ENCODE measurements around the gene ZC2HC1B. TPM values are rescaled to one million over a fixed set of nuclear protein-coding genes. Genes with fewer than 3 reads are reported as not detected.

The ZC2HC1B gene, protein sequence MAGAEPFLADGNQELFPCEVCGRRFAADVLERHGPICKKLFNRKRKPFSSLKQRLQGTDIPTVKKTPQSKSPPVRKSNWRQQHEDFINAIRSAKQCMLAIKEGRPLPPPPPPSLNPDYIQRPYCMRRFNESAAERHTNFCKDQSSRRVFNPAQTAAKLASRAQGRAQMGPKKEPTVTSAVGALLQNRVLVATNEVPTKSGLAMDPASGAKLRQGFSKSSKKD
- total RNA-seq (not detected), total RNA-seq (0 to 0.76 (median 0.16) reads per million in 29 experiments)
- total RNA-seq (2013), result 0.15 TPM

DNA sequence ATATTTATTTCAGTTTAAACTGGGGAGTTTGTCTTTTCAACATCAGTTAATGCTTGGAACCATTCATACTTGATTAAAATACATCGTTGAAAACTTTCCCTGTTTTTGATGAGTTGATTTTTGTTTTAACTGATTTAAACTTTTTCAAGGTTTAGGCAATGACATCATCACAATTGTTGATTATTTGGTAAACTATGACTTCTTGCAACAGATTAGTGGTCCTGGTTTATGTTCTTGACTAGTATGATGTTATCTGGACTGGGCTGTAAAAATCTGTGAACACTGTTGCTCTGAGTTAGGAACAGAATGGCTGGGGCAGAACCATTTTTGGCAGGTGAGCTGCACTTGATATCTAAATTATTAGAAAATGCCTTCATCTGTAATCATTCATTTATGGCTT, at the start of gene ZC2HC1B:
Gene ZC2HC1B (plus strand): TSS at position 241 of the 400 bp plus-strand sequence. CDS start 66 bp downstream, at position 307.
- no CpG with 5 or more reads among the region's 1 CpG for WGBS (ENCODE audit: insufficient coverage)
- Mint-ChIP-seq H3K36me3 (peaks cover 51% of the 10 kb centered on the region), H3K27ac (no peak within 1 kb of the TSS), H3K4me3 (no peak within 1 kb of the TSS), H3K4me1 (no peaks in the 10 kb centered on the region), H3K27me3 (no peaks in the 10 kb centered on the region), H3K9me3 (peaks cover 0 to 4% (median 3%) of the 10 kb centered on the region in 3 donors)
- Histone ChIP-seq H3K9me3 (no peaks in the 10 kb centered on the region), H3K4me1 (ENCODE audit: control insufficient read depth in 1 of 2, extremely low read depth in 1 of 2, insufficient read depth in 2 of 2, low read length in 2 of 2) (no peaks in the 10 kb centered on the region), H3K36me3 (ENCODE audit: control insufficient read depth in 2 of 2, extremely low read depth in 1 of 2, insufficient read depth in 1 of 2, low read length in 1 of 2) (peaks cover 3 to 51% of the 10 kb centered on the region in 2 donors), H3K27me3 (replicated peaks in 1 of 2; ENCODE audit: control insufficient read depth in 2 of 2, extremely low read depth in 1 of 2, insufficient read depth in 2 of 2, low read length in 1 of 2) (no peaks in the 10 kb centered on the region), H3K4me3 (ENCODE audit: control insufficient read depth in 1 of 2, extremely low read depth in 1 of 2, low read length in 1 of 2) (no peak within 1 kb of the TSS), H3K27ac (ENCODE audit: low read length) (no peak within 1 kb of the TSS)
- POLR2A ChIA-PET, result no interaction called here
- CTCF ChIA-PET, result no interaction called here
- no peak for ATAC-seq (replicated peaks in 1 of 4)
- no peak for DNase-seq

DNA sequence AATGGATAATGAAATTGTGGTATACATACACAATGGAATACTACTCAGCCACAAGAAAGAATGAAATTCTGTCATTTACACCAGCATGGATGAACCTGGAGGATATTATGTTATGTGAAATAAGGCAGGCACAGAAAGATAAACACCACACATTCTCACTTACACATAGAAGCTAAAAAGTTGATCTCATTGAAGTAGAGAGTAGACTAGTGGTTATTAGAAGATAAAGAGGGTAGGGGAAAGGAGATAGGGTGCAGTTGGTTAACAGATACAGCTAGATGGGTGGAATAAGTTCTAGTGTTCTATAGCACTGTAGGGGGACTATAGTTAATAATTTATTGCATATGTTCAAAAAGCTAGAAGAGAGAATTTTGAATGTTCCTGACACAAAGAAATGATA, 46.7 kb upstream of the ZC2HC1B start:
- no peak overlapping the region for H3K27ac ChIP-seq (ENCODE audit: low read length)
- Mint-ChIP-seq H3K4me3 (no peak overlapping the region), H3K4me1 (no peaks in the 10 kb centered on the region), H3K27me3 (no peaks in the 10 kb centered on the region), H3K27ac (no peak overlapping the region), H3K36me3 (peaks cover 6% of the 10 kb centered on the region), H3K9me3 (no peaks in the 10 kb centered on the region)
- no peaks in the 10 kb centered on the region for H3K27me3 ChIP-seq (replicated peaks in 1 of 2; ENCODE audit: control insufficient read depth in 2 of 2, extremely low read depth in 1 of 2, insufficient read depth in 2 of 2, low read length in 1 of 2)
- CTCF ChIA-PET, result no interaction called here
- ATAC-seq (replicated peaks in 1 of 4), result no peak
- H3K9me3 ChIP-seq, result no peaks in the 10 kb centered on the region
- H3K4me3 ChIP-seq (ENCODE audit: control insufficient read depth in 1 of 2, extremely low read depth in 1 of 2, low read length in 1 of 2), result no peak overlapping the region
- H3K4me1 ChIP-seq (ENCODE audit: control insufficient read depth in 1 of 2, extremely low read depth in 1 of 2, insufficient read depth in 2 of 2, low read length in 2 of 2), result no peaks in the 10 kb centered on the region
- H3K36me3 ChIP-seq (ENCODE audit: control insufficient read depth in 2 of 2, extremely low read depth in 1 of 2, insufficient read depth in 1 of 2, low read length in 1 of 2), result peaks cover 0 to 5% of the 10 kb centered on the region in 2 donors
- POLR2A ChIA-PET, result no interaction called here
- no peak for DNase-seq

DNA sequence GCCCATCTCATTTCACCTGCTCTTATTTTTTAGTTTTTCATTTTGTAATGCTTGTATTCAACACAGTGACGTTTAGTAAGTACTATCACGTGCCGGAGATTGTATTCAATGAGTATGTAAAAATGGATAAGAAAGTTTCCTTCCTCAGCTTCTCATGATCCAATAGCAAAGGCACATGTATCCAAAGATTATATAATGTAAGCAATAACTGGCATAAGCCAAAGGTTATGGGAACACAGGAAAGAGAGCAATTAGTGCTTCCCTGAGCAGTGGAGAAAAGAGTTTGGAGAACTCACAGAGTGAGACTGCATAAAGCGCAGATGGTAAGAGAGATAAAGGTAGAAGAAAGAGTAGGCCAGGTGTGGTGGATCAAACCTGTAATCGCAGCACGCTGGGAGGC, 42.9 kb upstream of the ZC2HC1B start:
- Mint-ChIP-seq H3K4me1 (no peaks in the 10 kb centered on the region), H3K27me3 (no peaks in the 10 kb centered on the region), H3K27ac (no peak overlapping the region), H3K4me3 (no peak overlapping the region), H3K36me3 (peaks cover 18% of the 10 kb centered on the region), H3K9me3 (no peaks in the 10 kb centered on the region)
- ChIA-PET CTCF (interaction anchor here in 1 of 2 donors (0.9 kb wide), 1 partner anchor 115 kb away, joined by 3 read pairs; no protein-coding TSS in a partner anchor), POLR2A (no interaction called here)
- no peak overlapping the region for H3K4me3 ChIP-seq (ENCODE audit: control insufficient read depth in 1 of 2, extremely low read depth in 1 of 2, low read length in 1 of 2)
- no peak for DNase-seq
- no peaks in the 10 kb centered on the region for H3K9me3 ChIP-seq
- no CpG with 5 or more reads among the region's 6 CpGs for WGBS (ENCODE audit: insufficient coverage)
- H3K4me1 ChIP-seq (ENCODE audit: control insufficient read depth in 1 of 2, extremely low read depth in 1 of 2, insufficient read depth in 2 of 2, low read length in 2 of 2), result no peaks in the 10 kb centered on the region
- no peaks in the 10 kb centered on the region for H3K27me3 ChIP-seq (replicated peaks in 1 of 2; ENCODE audit: control insufficient read depth in 2 of 2, extremely low read depth in 1 of 2, insufficient read depth in 2 of 2, low read length in 1 of 2)
- H3K27ac ChIP-seq (ENCODE audit: low read length), result no peak overlapping the region
- peaks cover 0 to 5% of the 10 kb centered on the region in 2 donors for H3K36me3 ChIP-seq (ENCODE audit: control insufficient read depth in 2 of 2, extremely low read depth in 1 of 2, insufficient read depth in 1 of 2, low read length in 1 of 2)
- no peak for ATAC-seq (replicated peaks in 1 of 4)

DNA sequence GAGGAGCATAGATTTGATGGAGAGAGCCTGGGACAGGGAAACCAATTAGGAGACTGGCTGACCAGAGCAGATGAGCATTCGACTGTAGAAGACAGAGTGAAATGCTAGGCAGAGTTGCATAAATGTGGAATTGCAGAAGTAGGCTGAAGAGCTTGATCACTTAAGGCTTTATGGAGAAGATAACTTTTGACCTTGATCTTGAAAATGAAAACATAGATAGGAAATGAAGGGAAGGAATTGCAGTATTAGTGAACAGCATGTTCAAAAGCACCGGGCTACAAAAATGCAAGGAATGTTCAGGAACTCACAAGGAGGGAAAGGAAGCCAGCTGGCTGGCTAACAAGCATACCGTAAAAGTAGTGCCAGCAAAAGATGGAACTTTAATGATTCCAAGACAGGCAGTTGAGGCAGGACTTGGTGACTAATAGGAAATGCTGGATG, 41.7 kb upstream of the ZC2HC1B start:
- DNase-seq (no peak), ATAC-seq (replicated peaks in 1 of 4) (no peak)
- H3K36me3 Mint-ChIP-seq, result peaks cover 17% of the 10 kb centered on the region
- H3K4me3 Mint-ChIP-seq, result no peak overlapping the region
- Histone ChIP-seq H3K4me3 (ENCODE audit: control insufficient read depth in 1 of 2, extremely low read depth in 1 of 2, low read length in 1 of 2) (no peak overlapping the region), H3K36me3 (ENCODE audit: control insufficient read depth in 2 of 2, extremely low read depth in 1 of 2, insufficient read depth in 1 of 2, low read length in 1 of 2) (peaks cover 0 to 5% of the 10 kb centered on the region in 2 donors), H3K4me1 (ENCODE audit: control insufficient read depth in 1 of 2, extremely low read depth in 1 of 2, insufficient read depth in 2 of 2, low read length in 2 of 2) (no peaks in the 10 kb centered on the region), H3K27me3 (replicated peaks in 1 of 2; ENCODE audit: control insufficient read depth in 2 of 2, extremely low read depth in 1 of 2, insufficient read depth in 2 of 2, low read length in 1 of 2) (no peaks in the 10 kb centered on the region), H3K9me3 (no peaks in the 10 kb centered on the region), H3K27ac (ENCODE audit: low read length) (no peak overlapping the region)
- H3K9me3 Mint-ChIP-seq, result no peaks in the 10 kb centered on the region
- H3K27me3 Mint-ChIP-seq, result no peaks in the 10 kb centered on the region
- ChIA-PET CTCF (interaction anchor here in 1 of 2 donors (0.5 kb wide), 1 partner anchor 411 kb away, joined by 4 read pairs; no protein-coding TSS in a partner anchor), POLR2A (interaction anchor here in 1 of 2 donors (0.6 kb wide), 1 partner anchor 816 kb away, joined by 7 read pairs; no protein-coding TSS in a partner anchor)
- H3K4me1 Mint-ChIP-seq, result no peaks in the 10 kb centered on the region
- H3K27ac Mint-ChIP-seq, result no peak overlapping the region
- WGBS (ENCODE audit: insufficient coverage), result 91% methylated on average over 3 of the region's 3 CpGs

DNA sequence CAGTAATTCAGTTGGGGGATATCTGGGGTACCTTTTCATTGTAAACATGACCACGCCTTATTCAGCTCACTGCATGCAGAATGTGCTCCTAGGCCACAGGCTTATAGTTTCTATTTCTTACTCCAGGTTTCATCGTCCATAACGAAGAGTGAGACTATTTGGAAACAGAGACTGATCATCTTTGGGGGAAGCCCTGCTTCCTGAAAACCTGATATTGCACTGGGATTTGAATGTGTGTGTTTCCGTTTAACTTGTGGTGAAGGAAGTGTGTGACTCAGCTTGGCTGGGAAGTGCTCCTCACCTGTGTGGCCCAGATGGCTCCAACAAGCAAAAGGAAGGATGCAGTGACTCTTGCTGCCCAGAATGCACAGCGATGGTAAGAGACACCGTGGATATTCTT, 40.7 kb upstream of the ZC2HC1B start:
- WGBS (ENCODE audit: insufficient coverage), result 73% methylated on average over 5 of the region's 6 CpGs
- Histone ChIP-seq H3K27ac (ENCODE audit: low read length) (no peak overlapping the region), H3K27me3 (replicated peaks in 1 of 2; ENCODE audit: control insufficient read depth in 2 of 2, extremely low read depth in 1 of 2, insufficient read depth in 2 of 2, low read length in 1 of 2) (no peaks in the 10 kb centered on the region), H3K9me3 (no peaks in the 10 kb centered on the region), H3K4me3 (ENCODE audit: control insufficient read depth in 1 of 2, extremely low read depth in 1 of 2, low read length in 1 of 2) (no peak overlapping the region), H3K36me3 (ENCODE audit: control insufficient read depth in 2 of 2, extremely low read depth in 1 of 2, insufficient read depth in 1 of 2, low read length in 1 of 2) (peaks cover 0 to 1% of the 10 kb centered on the region in 2 donors), H3K4me1 (ENCODE audit: control insufficient read depth in 1 of 2, extremely low read depth in 1 of 2, insufficient read depth in 2 of 2, low read length in 2 of 2) (no peaks in the 10 kb centered on the region)
- Mint-ChIP-seq H3K4me3 (no peak overlapping the region), H3K9me3 (no peaks in the 10 kb centered on the region), H3K27ac (no peak overlapping the region), H3K4me1 (no peaks in the 10 kb centered on the region), H3K36me3 (peaks cover 16% of the 10 kb centered on the region), H3K27me3 (no peaks in the 10 kb centered on the region)
- DNase-seq (no peak), ATAC-seq (replicated peaks in 1 of 4) (no peak)
- CTCF ChIA-PET, result no interaction called here
- POLR2A ChIA-PET, result no interaction called here

DNA sequence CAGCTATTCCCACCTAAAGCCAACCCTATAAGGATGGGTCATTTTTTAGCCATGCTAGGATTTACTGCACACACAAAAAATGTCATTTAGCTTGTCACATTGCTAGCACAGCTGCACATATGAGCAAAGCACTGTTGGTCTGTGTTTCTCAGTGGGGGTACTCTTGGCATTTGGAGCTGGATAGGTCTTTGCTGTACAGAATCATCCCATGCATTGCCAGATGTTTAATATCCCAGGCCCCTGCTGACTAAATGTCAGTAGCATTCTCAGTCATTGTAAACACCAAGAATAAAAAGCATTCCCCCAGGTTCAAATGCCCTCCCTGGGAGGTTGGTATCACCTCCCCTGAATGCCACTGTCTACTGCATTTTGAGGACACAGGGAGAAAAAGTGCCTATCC, 35.7 kb upstream of the ZC2HC1B start:
- Histone ChIP-seq H3K27me3 (replicated peaks in 1 of 2; ENCODE audit: control insufficient read depth in 2 of 2, extremely low read depth in 1 of 2, insufficient read depth in 2 of 2, low read length in 1 of 2) (no peaks in the 10 kb centered on the region), H3K9me3 (no peaks in the 10 kb centered on the region), H3K4me3 (ENCODE audit: control insufficient read depth in 1 of 2, extremely low read depth in 1 of 2, low read length in 1 of 2) (no peak overlapping the region), H3K4me1 (ENCODE audit: control insufficient read depth in 1 of 2, extremely low read depth in 1 of 2, insufficient read depth in 2 of 2, low read length in 2 of 2) (no peaks in the 10 kb centered on the region), H3K36me3 (ENCODE audit: control insufficient read depth in 2 of 2, extremely low read depth in 1 of 2, insufficient read depth in 1 of 2, low read length in 1 of 2) (peaks cover 0 to 4% of the 10 kb centered on the region in 2 donors), H3K27ac (ENCODE audit: low read length) (no peak overlapping the region)
- POLR2A ChIA-PET, result no interaction called here
- DNase-seq (no peak), ATAC-seq (replicated peaks in 1 of 4) (no peak)
- H3K4me3 Mint-ChIP-seq, result no peak overlapping the region
- peaks cover 11% of the 10 kb centered on the region for H3K36me3 Mint-ChIP-seq
- no peaks in the 10 kb centered on the region for H3K27me3 Mint-ChIP-seq
- CTCF ChIA-PET, result interaction anchor here in 1 of 2 donors (0.6 kb wide), 2 partner anchors 145 to 659 kb away, joined by 5 to 10 read pairs; no protein-coding TSS in a partner anchor
- H3K4me1 Mint-ChIP-seq, result no peaks in the 10 kb centered on the region
- no peaks in the 10 kb centered on the region for H3K9me3 Mint-ChIP-seq
- no peak overlapping the region for H3K27ac Mint-ChIP-seq

Data from T-cell (primary cell).